Caco-2 (cell line): Measurements from ENCODE around the gene MB21D2. TPM values are rescaled to one million over a fixed set of nuclear protein-coding genes. Genes with fewer than 3 reads are reported as not detected.

ENCODE experiments used
- BruUV-seq: library from RNA; stranded (reverse); fragments of 400-500 nt; replicated peaks from 2 replicates; lab custom pipeline; 2021; lab: Mats Ljungman, UMichigan
- CTCF ChIA-PET: fragments of 300-600 bp; sonication (Branson Sonifier 250); formaldehyde crosslinking; loops from one replicate; lab custom pipeline; 2022; ENCODE audit warnings: antibody characterized with exemption; lab: Charles Lee
- POLR2A ChIA-PET: fragments of 300-600 bp; sonication (Branson Sonifier 250); formaldehyde crosslinking; loops from one replicate; lab custom pipeline; 2022; ENCODE audit warnings: antibody characterized with exemption; lab: Charles Lee
- DNase-seq, 2 experiments: peaks; one replicate each; pipeline versions ENCODE4 v3.0.0 to v3.0.0-alpha.2; 2020 to 2022
- H3K27me3 ChIP-seq: replicated peaks from 2 replicates; pipeline ENCODE4 v1.6.0; 2011; ENCODE audit warnings: low read length; ENCODE audit not compliant: control insufficient read depth, insufficient read depth
- H3K36me3 ChIP-seq: 2 replicates; pipeline ENCODE4 v1.5.1; 2011; ENCODE audit warnings: low read length; ENCODE audit not compliant: control insufficient read depth, insufficient read depth
- H3K4me1 ChIP-seq: fragments of 250-450 bp; sonication (Bioruptor Pico); 2 replicates; pipeline ENCODE4 v1.5.1; 2020; ENCODE audit warnings: mild to moderate bottlenecking
- H3K4me3 ChIP-seq: 2 replicates; pipeline ENCODE4 v1.5.1; 2011; ENCODE audit warnings: low read depth, mild to moderate bottlenecking, control low read depth, low read length
- H3K9me3 ChIP-seq: fragments of 250-450 bp; sonication (Bioruptor Pico); 2 replicates; pipeline ENCODE4 v1.5.1; 2020; ENCODE audit warnings: mild to moderate bottlenecking, moderate library complexity
- H3K27ac Mint-ChIP-seq: one replicate; pipeline ENCODE4 v1.8.0; 2022; ENCODE audit warnings: mixed read lengths; ENCODE audit not compliant: unreplicated experiment
- H3K27me3 Mint-ChIP-seq: one replicate; pipeline ENCODE4 v1.8.0; 2022; ENCODE audit warnings: mixed read lengths; ENCODE audit not compliant: insufficient read depth, unreplicated experiment
- H3K36me3 Mint-ChIP-seq: one replicate; pipeline ENCODE4 v1.8.0; 2022; ENCODE audit warnings: mild to moderate bottlenecking, mixed read lengths; ENCODE audit not compliant: insufficient read depth, unreplicated experiment
- H3K4me1 Mint-ChIP-seq: one replicate; pipeline ENCODE4 v1.8.0; 2022; ENCODE audit warnings: low read depth, mixed read lengths; ENCODE audit not compliant: unreplicated experiment
- H3K4me3 Mint-ChIP-seq: one replicate; pipeline ENCODE4 v1.8.0; 2022; ENCODE audit warnings: mild to moderate bottlenecking, moderate library complexity, mixed read lengths; ENCODE audit not compliant: unreplicated experiment
- H3K9me3 Mint-ChIP-seq: one replicate; pipeline ENCODE4 v1.8.0; 2022; ENCODE audit warnings: mixed read lengths; ENCODE audit not compliant: unreplicated experiment
- CTCF ChIP-seq, 2 experiments: fragments of 200-600 bp in 1 of 2; IDR thresholded peaks; 1 replicate in 1 of 2; 2 replicates in 1 of 2; pipeline versions ENCODE4 v1.5.1 to v1.8.0; 2011 to 2022; ENCODE audit warnings: antibody characterized with exemption in 1 of 2, control low read depth in 1 of 2, inconsistent platforms in 1 of 2, low read depth in 1 of 2, low read length in 1 of 2, mild to moderate bottlenecking in 1 of 2, moderate library complexity in 1 of 2; ENCODE audit not compliant: insufficient read depth in 1 of 2, severe bottlenecking in 1 of 2, unreplicated experiment in 1 of 2
- intact Hi-C: fragments of 100-400 bp; cut with micrococcal nuclease; formaldehyde crosslinking; loops from one replicate; pipeline ENCODE4 v1.10.0; 2022; ENCODE audit not compliant: unreplicated experiment
- total RNA-seq: library from RNA; stranded (reverse); gene quantifications from 2 replicates; pipeline ENCODE4 v1.2.3, GENCODE V29; 2022

MB21D2 gene
- total RNA-seq, 1 experiment from 2014 or later: 11.0 TPM

GRCh38 chr3:192848371-192849233 is 69.1 kb downstream of the MB21D2 start:
- POLR2A ChIA-PET: no interaction called here
- peaks cover 50% of the 10 kb centered on the region for H3K4me1 ChIP-seq

GRCh38 chr3:192847941-192848340 is 69.7 kb downstream of the MB21D2 start:
- CTCF ChIA-PET: no interaction called here
- Histone ChIP-seq H3K27me3 (no peaks in the 10 kb centered on the region), H3K4me1 (peaks cover 46% of the 10 kb centered on the region), H3K36me3 (no peaks in the 10 kb centered on the region), H3K4me3 (no peak overlapping the region), H3K9me3 (no peaks in the 10 kb centered on the region)
- Mint-ChIP-seq H3K27ac (no peak overlapping the region), H3K9me3 (no peaks in the 10 kb centered on the region), H3K4me1 (peaks cover 29% of the 10 kb centered on the region), H3K36me3 (no peaks in the 10 kb centered on the region), H3K27me3 (no peaks in the 10 kb centered on the region), H3K4me3 (no peak overlapping the region)
- no peak for DNase-seq
- intact Hi-C loops: no loop called here
- POLR2A ChIA-PET: no interaction called here
- TF ChIP-seq CTCF (IDR thresholded peaks at IDR 0.05; ENCODE audit: insufficient read depth in 1 of 2, low read depth in 1 of 2, low read length in 1 of 2, severe bottlenecking in 1 of 2, unreplicated experiment in 1 of 2): no peak
- no TSS peak for BruUV-seq

More at GRCh38 chr3:192848371-192849233, 69.1 kb downstream of the MB21D2 start:
- Histone ChIP-seq H3K27me3 (no peaks in the 10 kb centered on the region), H3K36me3 (no peaks in the 10 kb centered on the region), H3K9me3 (no peaks in the 10 kb centered on the region), H3K4me3 (no peak overlapping the region)
- TF ChIP-seq CTCF (IDR thresholded peaks at IDR 0.05; ENCODE audit: insufficient read depth in 1 of 2, low read depth in 1 of 2, low read length in 1 of 2, severe bottlenecking in 1 of 2, unreplicated experiment in 1 of 2): no peak
- Mint-ChIP-seq H3K4me3 (no peak overlapping the region), H3K9me3 (no peaks in the 10 kb centered on the region), H3K4me1 (peaks cover 34% of the 10 kb centered on the region), H3K27me3 (no peaks in the 10 kb centered on the region), H3K36me3 (no peaks in the 10 kb centered on the region), H3K27ac (no peak overlapping the region)
- intact Hi-C loops: no loop called here
- CTCF ChIA-PET: no interaction called here
- BruUV-seq: no TSS peak
- DNase-seq: no peak

GRCh38 chr3:192845526-192845855 is 72.2 kb downstream of the MB21D2 start:
- H3K4me1 Mint-ChIP-seq: peaks cover 13% of the 10 kb centered on the region
- H3K36me3 Mint-ChIP-seq: no peaks in the 10 kb centered on the region
- H3K9me3 ChIP-seq: no peaks in the 10 kb centered on the region
- no peaks in the 10 kb centered on the region for H3K36me3 ChIP-seq
- DNase-seq: no peak
- no peaks in the 10 kb centered on the region for H3K27me3 Mint-ChIP-seq
- H3K4me3 Mint-ChIP-seq: no peak overlapping the region
- peaks cover 34% of the 10 kb centered on the region for H3K4me1 ChIP-seq
- H3K9me3 Mint-ChIP-seq: no peaks in the 10 kb centered on the region
- intact Hi-C loops: no loop called here
- ChIA-PET CTCF (no interaction called here), POLR2A (no interaction called here)
- H3K4me3 ChIP-seq: no peak overlapping the region
- no peak overlapping the region for H3K27ac Mint-ChIP-seq
- no TSS peak for BruUV-seq
- TF ChIP-seq CTCF (IDR thresholded peaks at IDR 0.05; ENCODE audit: insufficient read depth in 1 of 2, low read depth in 1 of 2, low read length in 1 of 2, severe bottlenecking in 1 of 2, unreplicated experiment in 1 of 2): no peak
- no peaks in the 10 kb centered on the region for H3K27me3 ChIP-seq
